ENCODE data around the gene LRCH1.

DNA sequence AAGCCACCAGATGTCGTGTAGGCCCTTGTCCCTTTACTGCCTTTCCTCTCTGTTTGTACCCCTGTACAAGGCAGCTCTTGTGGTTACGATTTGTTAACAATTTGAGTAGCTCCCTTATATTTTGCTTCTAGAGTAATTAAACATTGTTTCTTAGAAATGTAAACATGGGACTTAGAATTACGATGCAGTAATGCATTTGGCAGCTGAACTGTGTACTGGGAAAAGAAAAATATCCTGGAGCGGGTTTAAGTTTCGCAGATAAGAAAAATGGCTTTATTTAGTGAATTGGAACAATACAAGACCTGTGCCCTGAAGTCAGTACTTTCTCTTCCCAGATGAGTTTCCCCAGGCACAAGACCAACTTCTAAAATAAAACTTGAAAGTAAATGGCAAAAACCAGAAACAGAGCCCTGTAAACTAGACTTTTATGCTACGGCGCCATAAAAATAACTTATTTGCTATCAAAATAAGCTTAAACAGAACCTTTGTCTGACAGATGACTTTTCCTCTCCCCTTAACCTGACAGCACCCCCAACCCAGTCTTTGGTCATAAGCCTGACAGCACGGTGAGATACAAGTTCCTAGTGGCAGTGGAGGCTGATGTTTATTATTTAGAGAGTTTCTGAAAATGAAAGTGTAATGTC lies 63.0 kb downstream of the LRCH1 start:
- TF ChIP-seq POLR2A (IDR thresholded peaks at IDR 0.05; ENCODE audit: low read length) (no peak), GATA1 (IDR thresholded peaks at IDR 0.05; ENCODE audit: low read depth, low read length) (no peak)

Measured in erythroblast (primary cell).